Measurements from ENCODE around the gene DSCAM.

Gene DSCAM

DNA sequence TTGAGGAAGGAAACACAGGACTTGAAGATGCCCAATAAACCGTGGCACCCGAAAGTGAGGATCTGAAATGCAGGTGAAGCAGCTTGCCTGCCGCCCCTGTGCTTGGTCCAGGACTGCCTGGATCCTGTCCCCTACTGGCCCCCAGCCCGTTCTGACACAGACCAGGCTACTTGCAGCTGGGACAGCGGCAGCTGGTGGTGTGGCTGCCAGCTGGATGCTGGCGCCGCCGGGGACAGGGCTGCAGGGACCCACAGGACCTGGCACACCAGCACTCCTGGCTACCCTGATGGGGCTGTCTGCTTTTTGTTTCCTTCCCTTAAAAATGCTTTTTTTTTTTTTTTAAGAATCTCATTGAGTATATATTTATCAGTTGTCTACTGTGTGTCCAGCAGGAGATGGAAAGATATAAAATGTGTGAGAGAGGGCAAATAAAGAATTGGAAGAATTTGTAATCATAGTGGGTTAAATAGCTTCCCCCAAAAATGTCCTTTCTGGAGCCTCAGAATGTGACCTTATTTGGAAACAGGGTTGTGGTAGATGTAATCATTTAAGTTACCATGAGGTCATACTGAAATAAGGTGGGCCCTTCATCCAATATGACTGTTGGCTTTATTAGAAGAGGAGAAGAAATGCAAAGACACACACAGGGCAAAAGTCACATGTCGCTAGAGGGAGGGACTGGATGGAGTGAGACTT is 165.6 kb downstream of the DSCAM start:
- H3K27ac ChIP-seq = no peak overlapping the region
- no peaks in the 10 kb centered on the region for H3K36me3 ChIP-seq
- no peaks in the 10 kb centered on the region for H3K4me1 ChIP-seq
- H3K4me2 ChIP-seq = no peak overlapping the region
- no peaks in the 10 kb centered on the region for H3K9me3 ChIP-seq
- H3K9ac ChIP-seq = no peak overlapping the region
- no peaks in the 10 kb centered on the region for H3K27me3 ChIP-seq
- H3K4me3 ChIP-seq = no peak overlapping the region
- TF ChIP-seq Cebpa-rat (IDR thresholded peaks at IDR 0.05) = no peak
- H4K20me1 ChIP-seq = no peaks in the 10 kb centered on the region

DNA sequence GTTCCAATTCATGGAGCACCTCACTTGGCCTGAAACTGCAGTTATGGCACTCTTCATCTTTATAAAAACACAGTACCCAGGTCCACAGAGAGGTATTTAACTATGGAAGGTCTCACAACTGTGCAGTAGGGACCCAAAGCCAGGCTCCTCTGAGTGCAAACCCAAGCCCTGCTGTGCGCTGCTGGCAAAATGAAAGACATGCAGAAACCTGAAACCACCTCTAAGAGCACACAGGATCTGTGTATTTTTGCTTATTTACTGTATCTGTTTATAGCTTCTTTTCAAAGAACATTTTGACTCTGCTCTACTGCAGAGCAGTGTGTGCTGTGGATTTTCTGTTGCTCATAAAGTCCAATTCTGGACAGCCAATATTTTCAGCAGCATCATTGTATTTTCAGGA is 166.6 kb downstream of the DSCAM start:
- no peak for TF ChIP-seq Cebpa-rat (IDR thresholded peaks at IDR 0.05)
- Histone ChIP-seq H3K4me1 (no peaks in the 10 kb centered on the region), H3K4me2 (no peak overlapping the region), H3K9me3 (no peaks in the 10 kb centered on the region), H3K9ac (no peak overlapping the region), H3K36me3 (no peaks in the 10 kb centered on the region), H3K27ac (no peak overlapping the region), H3K27me3 (no peaks in the 10 kb centered on the region), H4K20me1 (no peaks in the 10 kb centered on the region), H3K4me3 (no peak overlapping the region)

DNA sequence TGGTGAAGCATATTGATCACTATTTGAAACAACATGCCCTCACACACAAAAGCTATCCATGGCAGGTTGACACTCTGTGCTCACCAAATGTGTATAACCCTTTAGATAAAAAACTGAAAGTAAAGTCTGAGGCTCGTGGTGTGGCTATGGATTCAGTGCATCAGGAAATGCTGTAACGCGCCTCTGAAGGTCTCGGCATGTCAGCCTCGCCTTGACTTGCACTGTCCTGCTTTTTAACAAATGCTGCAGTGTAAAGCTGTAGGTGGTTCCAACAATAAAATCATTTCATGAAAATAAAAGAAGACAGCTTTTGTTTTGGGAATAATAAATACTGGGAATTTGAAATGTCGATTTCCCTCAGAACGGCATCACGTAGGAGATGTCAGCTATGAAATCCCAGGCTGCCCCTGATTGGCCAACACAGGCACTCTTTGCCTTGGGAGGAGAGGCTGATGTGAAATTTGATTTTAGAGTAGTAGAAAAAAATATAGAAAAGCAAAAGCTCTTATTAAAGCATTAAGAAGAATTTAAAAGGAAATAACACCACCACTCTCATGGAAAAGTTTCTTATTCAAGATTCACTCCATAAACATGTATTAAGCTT is 168.2 kb downstream of the DSCAM start:
- H3K27me3 ChIP-seq = no peaks in the 10 kb centered on the region
- no peak overlapping the region for H3K27ac ChIP-seq
- H4K20me1 ChIP-seq = no peaks in the 10 kb centered on the region
- H3K9me3 ChIP-seq = no peaks in the 10 kb centered on the region
- no peak overlapping the region for H3K4me3 ChIP-seq
- H3K4me1 ChIP-seq = no peaks in the 10 kb centered on the region
- no peak for TF ChIP-seq Cebpa-rat (IDR thresholded peaks at IDR 0.05)
- no peak overlapping the region for H3K4me2 ChIP-seq
- H3K36me3 ChIP-seq = no peaks in the 10 kb centered on the region
- no peak overlapping the region for H3K9ac ChIP-seq

DNA sequence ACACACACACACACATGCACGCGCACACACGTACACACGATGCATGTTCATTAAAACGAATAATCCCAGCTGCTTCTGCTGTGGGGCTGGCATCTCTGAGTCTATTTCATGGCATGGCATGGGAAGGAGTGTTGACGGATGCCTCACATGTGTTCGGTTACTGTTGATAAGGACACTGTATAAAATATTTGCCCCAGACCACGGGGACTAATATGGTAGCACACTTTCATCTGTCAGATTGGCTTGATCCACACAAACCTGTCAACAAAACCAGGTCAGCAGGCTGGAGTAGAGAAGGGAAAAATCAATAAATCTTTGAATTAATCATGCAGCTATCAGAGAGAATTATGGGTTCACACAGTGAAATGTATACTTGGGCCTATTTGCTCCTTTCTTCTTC is 171.9 kb downstream of the DSCAM start:
- Histone ChIP-seq H3K27ac (no peak overlapping the region), H3K9ac (no peak overlapping the region), H4K20me1 (no peaks in the 10 kb centered on the region), H3K4me3 (no peak overlapping the region), H3K4me2 (no peak overlapping the region), H3K36me3 (no peaks in the 10 kb centered on the region), H3K27me3 (no peaks in the 10 kb centered on the region), H3K4me1 (no peaks in the 10 kb centered on the region), H3K9me3 (no peaks in the 10 kb centered on the region)
- TF ChIP-seq Cebpa-rat (IDR thresholded peaks at IDR 0.05) = no peak

DNA sequence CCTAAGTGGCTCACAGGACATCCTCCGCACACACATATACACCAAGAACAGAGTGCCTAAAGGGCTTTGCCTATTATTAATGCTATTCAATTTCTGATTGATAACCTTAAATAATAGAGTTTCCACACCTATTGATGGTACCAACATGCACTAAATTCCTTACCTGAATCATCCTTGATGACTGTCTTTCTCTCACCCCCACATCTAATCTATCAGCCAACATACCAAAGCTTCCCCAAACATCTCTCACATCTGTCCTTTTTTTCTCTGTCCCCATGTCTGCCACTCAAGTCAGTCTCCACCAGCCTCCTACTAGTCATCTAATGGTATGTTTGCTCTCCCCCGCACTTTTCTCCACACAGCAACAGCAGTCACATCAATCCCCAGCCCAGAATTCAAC is 174.4 kb downstream of the DSCAM start:
- Histone ChIP-seq H3K4me2 (no peak overlapping the region), H3K4me1 (no peaks in the 10 kb centered on the region), H4K20me1 (no peaks in the 10 kb centered on the region), H3K4me3 (no peak overlapping the region), H3K9ac (no peak overlapping the region), H3K27ac (no peak overlapping the region), H3K27me3 (no peaks in the 10 kb centered on the region), H3K36me3 (no peaks in the 10 kb centered on the region), H3K9me3 (no peaks in the 10 kb centered on the region)
- no peak for TF ChIP-seq Cebpa-rat (IDR thresholded peaks at IDR 0.05)

DNA sequence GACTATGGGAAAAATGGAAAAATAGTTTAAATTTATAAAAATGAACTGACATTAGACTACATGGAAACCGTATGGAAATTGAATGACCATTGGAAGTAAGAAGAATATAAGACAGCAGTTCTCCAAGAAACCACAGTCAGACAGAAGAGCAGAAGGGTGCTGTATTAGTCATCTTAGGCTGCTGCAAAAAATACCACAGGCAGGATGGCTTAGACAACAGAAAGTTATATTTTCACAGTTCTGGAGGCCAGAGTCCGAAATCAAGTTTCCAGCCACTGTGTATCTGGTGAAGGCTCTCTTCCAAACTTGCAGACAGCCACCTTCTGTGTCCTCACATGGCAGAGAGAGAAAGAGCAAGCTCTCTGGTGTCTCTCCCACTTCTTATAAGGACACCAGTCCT is 175.2 kb downstream of the DSCAM start:
- no peaks in the 10 kb centered on the region for H4K20me1 ChIP-seq
- no peaks in the 10 kb centered on the region for H3K9me3 ChIP-seq
- H3K36me3 ChIP-seq = no peaks in the 10 kb centered on the region
- no peak for TF ChIP-seq Cebpa-rat (IDR thresholded peaks at IDR 0.05)
- H3K4me2 ChIP-seq = no peak overlapping the region
- H3K4me3 ChIP-seq = no peak overlapping the region
- H3K27me3 ChIP-seq = no peaks in the 10 kb centered on the region
- H3K9ac ChIP-seq = no peak overlapping the region
- H3K4me1 ChIP-seq = peaks cover 5% of the 10 kb centered on the region
- no peak overlapping the region for H3K27ac ChIP-seq

DNA sequence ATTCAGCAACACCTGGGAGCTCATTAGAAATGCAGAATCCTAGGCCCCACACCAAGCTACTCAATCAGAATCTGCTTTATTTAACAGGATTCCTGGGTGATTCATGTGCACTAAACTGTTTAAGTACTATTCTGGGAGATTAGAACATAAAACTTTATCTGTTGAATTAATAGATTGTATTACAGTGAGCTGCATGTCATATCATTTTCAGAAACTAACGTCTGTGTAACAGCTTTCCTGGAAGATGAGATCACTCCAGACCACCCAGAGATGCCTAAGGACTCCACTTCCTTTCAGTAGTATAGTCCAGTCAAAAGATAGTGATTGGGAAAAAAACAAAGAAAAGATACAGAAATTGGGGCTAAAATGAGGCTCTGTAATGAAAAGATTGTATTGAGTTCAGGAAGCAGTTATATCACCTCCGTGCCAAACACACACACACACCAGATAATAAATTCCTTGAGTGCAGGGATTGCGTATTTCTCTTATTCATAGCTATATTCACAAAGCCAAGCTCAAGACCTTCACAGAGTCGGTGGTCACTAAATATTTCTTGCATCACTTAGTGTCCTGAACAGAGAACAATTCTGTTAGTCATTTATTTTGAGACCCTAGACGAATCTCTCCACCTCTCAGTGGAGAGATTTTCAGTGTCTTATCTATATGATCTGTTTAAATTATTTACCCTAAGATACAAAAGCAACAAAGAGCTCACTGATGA is 178.2 kb downstream of the DSCAM start:
- Histone ChIP-seq H3K4me2 (no peak overlapping the region), H3K27me3 (no peaks in the 10 kb centered on the region), H3K9ac (no peak overlapping the region), H3K36me3 (no peaks in the 10 kb centered on the region), H3K4me3 (no peak overlapping the region), H3K4me1 (peaks cover 5% of the 10 kb centered on the region), H3K9me3 (no peaks in the 10 kb centered on the region), H4K20me1 (no peaks in the 10 kb centered on the region), H3K27ac (no peak overlapping the region)
- TF ChIP-seq Cebpa-rat (IDR thresholded peaks at IDR 0.05) = no peak

DNA sequence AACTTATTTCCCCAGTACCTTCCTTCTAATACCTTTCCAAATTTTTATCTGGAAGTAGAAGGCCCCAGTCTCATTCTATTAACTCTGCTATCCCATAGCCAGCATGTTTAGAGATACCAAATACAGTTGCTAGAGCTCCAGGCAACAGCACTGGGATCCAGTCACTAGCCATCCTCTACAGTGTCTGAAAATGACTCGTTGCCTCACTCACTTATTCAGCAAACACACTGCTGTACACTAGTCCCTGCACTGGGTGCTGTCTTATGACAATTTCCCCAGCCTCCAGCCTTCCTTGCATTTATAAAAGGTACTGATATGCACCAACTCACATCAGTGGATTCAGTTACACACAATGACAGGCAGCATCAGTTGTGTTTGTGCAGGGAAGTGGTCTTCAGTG is 179.0 kb downstream of the DSCAM start:
- Histone ChIP-seq H3K27me3 (no peaks in the 10 kb centered on the region), H3K4me1 (peaks cover 5% of the 10 kb centered on the region), H3K9me3 (no peaks in the 10 kb centered on the region), H3K4me3 (no peak overlapping the region), H3K9ac (no peak overlapping the region), H3K4me2 (no peak overlapping the region), H3K36me3 (no peaks in the 10 kb centered on the region), H3K27ac (no peak overlapping the region), H4K20me1 (no peaks in the 10 kb centered on the region)
- no peak for TF ChIP-seq Cebpa-rat (IDR thresholded peaks at IDR 0.05)

DNA sequence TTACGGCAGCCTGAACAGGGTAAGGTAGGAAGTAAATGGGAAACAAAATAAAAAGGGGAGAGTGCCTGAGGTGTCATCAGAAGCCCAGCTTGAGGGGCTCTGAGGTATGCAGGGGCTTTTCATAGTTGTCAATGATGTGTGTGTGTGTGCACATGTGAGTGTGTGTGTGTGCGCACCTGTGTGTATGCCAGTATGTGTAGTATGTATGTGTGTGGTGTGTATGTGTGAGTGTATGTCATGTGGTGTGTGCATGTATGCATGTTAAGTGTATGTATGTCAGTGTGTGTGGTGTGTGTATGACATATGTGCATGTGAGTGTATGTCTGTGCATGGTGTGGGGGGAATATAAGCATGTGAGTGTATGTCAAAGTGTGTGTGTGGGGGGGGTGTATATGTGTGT is 184.1 kb downstream of the DSCAM start:
- H3K4me1 ChIP-seq = peaks cover 5% of the 10 kb centered on the region
- no peak overlapping the region for H3K4me2 ChIP-seq
- no peaks in the 10 kb centered on the region for H3K9me3 ChIP-seq
- H3K27ac ChIP-seq = no peak overlapping the region
- no peak overlapping the region for H3K4me3 ChIP-seq
- no peaks in the 10 kb centered on the region for H3K27me3 ChIP-seq
- TF ChIP-seq Cebpa-rat (IDR thresholded peaks at IDR 0.05) = no peak
- no peak overlapping the region for H3K9ac ChIP-seq
- H3K36me3 ChIP-seq = no peaks in the 10 kb centered on the region
- no peaks in the 10 kb centered on the region for H4K20me1 ChIP-seq

DNA sequence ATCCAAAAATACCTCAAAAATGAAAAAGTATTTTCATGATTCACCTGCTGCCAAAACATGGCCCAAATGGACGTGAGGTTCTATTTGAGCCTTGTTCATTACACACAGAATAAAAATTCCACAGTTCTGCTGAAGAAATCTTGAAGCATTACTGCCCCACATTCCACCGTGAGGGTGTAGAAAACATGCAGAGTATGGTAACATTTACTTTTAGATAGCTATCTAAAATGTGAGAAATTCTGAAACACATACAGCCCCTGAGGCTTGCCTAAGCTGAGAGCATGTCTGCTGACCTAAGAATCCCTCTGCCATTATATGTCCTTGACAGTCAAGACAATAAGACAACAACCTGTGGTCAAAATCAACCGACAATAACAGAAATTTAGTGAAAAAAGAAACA is 186.5 kb downstream of the DSCAM start:
- Histone ChIP-seq H3K36me3 (no peaks in the 10 kb centered on the region), H3K4me3 (no peak overlapping the region), H3K4me2 (no peak overlapping the region), H3K9me3 (no peaks in the 10 kb centered on the region), H3K9ac (no peak overlapping the region), H3K27me3 (no peaks in the 10 kb centered on the region), H3K4me1 (no peaks in the 10 kb centered on the region), H3K27ac (no peak overlapping the region), H4K20me1 (no peaks in the 10 kb centered on the region)
- TF ChIP-seq Cebpa-rat (IDR thresholded peaks at IDR 0.05) = no peak

All from BLaER1 (cell line).